Mesothelial cell of epicardium (in vitro differentiated cells): ENCODE data around the gene WDR1. TPM values are rescaled to one million over a fixed set of nuclear protein-coding genes. Genes with fewer than 3 reads are reported as not detected.

ENCODE experiments used
- DNase-seq, 2 experiments: peaks; one replicate each; pipeline ENCODE4 v3.0.0; 2021; ENCODE audit warnings: low spot score in 2 of 2; ENCODE audit not compliant: unreplicated experiment in 2 of 2
- H3K27ac Mint-ChIP-seq: 2 replicates; pipeline ENCODE4 v1.8.0; 2021; ENCODE audit warnings: mixed read lengths
- H3K27me3 Mint-ChIP-seq: 2 replicates; pipeline ENCODE4 v1.8.0; 2021; ENCODE audit warnings: low read depth, mixed read lengths
- H3K36me3 Mint-ChIP-seq: 2 replicates; pipeline ENCODE4 v1.8.0; 2021; ENCODE audit warnings: mixed read lengths
- H3K4me1 Mint-ChIP-seq: 2 replicates; pipeline ENCODE4 v1.8.0; 2021; ENCODE audit warnings: mixed read lengths
- H3K4me3 Mint-ChIP-seq: 2 replicates; pipeline ENCODE4 v1.8.0; 2021; ENCODE audit warnings: mild to moderate bottlenecking, moderate library complexity, mixed read lengths
- H3K9me3 Mint-ChIP-seq: 2 replicates; pipeline ENCODE4 v1.8.0; 2021; ENCODE audit warnings: mixed read lengths
- CTCF ChIP-seq: fragments of 200-600 bp; sonication (generic); IDR thresholded peaks from one replicate; pipeline ENCODE4 v1.5.0; 2021; ENCODE audit warnings: antibody characterized with exemption; ENCODE audit not compliant: unreplicated experiment
- total RNA-seq: library from RNA; stranded (reverse); gene quantifications from 3 replicates; pipeline ENCODE4 v1.2.1, GENCODE V29; 2021

Gene WDR1
- total RNA-seq, 1 donor from 2014 or later, result 229 TPM

- no peaks in the 10 kb centered on the region for H3K27me3 Mint-ChIP-seq
- H3K9me3 Mint-ChIP-seq, result peaks cover 19% of the 10 kb centered on the region
- TF ChIP-seq CTCF, result no peak
- no peaks in the 10 kb centered on the region for H3K36me3 Mint-ChIP-seq
- H3K27ac Mint-ChIP-seq, result no peak overlapping the region
- H3K4me1 Mint-ChIP-seq, result peaks cover 34% of the 10 kb centered on the region
- no peak overlapping the region for H3K4me3 Mint-ChIP-seq
- no peak for DNase-seq
These were observed 68.6 kb downstream of the WDR1 start for GRCh38 chr4:10047967-10048366.

- DNase-seq, result no peak
- Mint-ChIP-seq H3K4me3 (no peak overlapping the region), H3K27me3 (no peaks in the 10 kb centered on the region), H3K4me1 (peaks cover 27% of the 10 kb centered on the region), H3K9me3 (peaks cover 26% of the 10 kb centered on the region), H3K27ac (no peak overlapping the region), H3K36me3 (peaks cover 7% of the 10 kb centered on the region)
- no peak for TF ChIP-seq CTCF
These were observed 70.1 kb downstream of the WDR1 start for GRCh38 chr4:10046471-10046870.

- peaks cover 18% of the 10 kb centered on the region for H3K4me1 Mint-ChIP-seq
- H3K27ac Mint-ChIP-seq, result no peak overlapping the region
- peaks cover under 1% of the 10 kb centered on the region for H3K27me3 Mint-ChIP-seq
- H3K4me3 Mint-ChIP-seq, result no peak overlapping the region
- peaks cover 26% of the 10 kb centered on the region for H3K9me3 Mint-ChIP-seq
- peaks cover 7% of the 10 kb centered on the region for H3K36me3 Mint-ChIP-seq
- no peak for TF ChIP-seq CTCF
- DNase-seq, result no peak
These were observed 71.1 kb downstream of the WDR1 start for GRCh38 chr4:10045481-10045880.

- H3K27me3 Mint-ChIP-seq, result peaks cover 7% of the 10 kb centered on the region
- DNase-seq, result no peak
- no peak for TF ChIP-seq CTCF
- H3K4me1 Mint-ChIP-seq, result peaks cover 4% of the 10 kb centered on the region
- peaks cover 17% of the 10 kb centered on the region for H3K9me3 Mint-ChIP-seq
- H3K4me3 Mint-ChIP-seq, result no peak overlapping the region
- no peak overlapping the region for H3K27ac Mint-ChIP-seq
- H3K36me3 Mint-ChIP-seq, result peaks cover 7% of the 10 kb centered on the region
These were observed 75.6 kb downstream of the WDR1 start for GRCh38 chr4:10041036-10041435.

- Mint-ChIP-seq H3K27me3 (peaks cover 7% of the 10 kb centered on the region), H3K9me3 (peaks cover 17% of the 10 kb centered on the region), H3K4me1 (no peaks in the 10 kb centered on the region), H3K4me3 (no peak overlapping the region), H3K36me3 (peaks cover 7% of the 10 kb centered on the region), H3K27ac (no peak overlapping the region)
- no peak for DNase-seq
- no peak for TF ChIP-seq CTCF
These were observed 76.3 kb downstream of the WDR1 start for GRCh38 chr4:10040049-10040892.
